ENCODE data around the gene POT1.

DNA sequence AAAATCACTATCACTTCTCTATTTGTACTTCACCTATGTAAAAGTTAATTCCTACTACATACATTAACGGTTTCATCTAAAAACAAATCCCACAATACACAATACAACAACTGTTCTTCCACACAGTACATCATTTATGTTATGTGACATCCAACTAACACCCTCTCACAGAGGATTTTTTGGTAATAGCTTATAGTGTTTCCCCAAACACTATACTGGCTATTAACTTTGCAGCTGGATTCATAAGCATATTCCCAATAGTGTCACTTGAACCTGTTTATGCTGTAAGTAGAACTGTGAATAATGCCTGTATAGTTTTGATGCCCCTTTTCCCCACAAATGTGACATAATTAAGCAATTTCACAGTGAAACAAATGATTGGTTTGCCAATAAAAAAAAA, 49.9 kb downstream of the POT1 start:
- no peak for TF ChIP-seq POLR2A (IDR thresholded peaks at IDR 0.05)
- TF ChIP-seq, protein P1, sequence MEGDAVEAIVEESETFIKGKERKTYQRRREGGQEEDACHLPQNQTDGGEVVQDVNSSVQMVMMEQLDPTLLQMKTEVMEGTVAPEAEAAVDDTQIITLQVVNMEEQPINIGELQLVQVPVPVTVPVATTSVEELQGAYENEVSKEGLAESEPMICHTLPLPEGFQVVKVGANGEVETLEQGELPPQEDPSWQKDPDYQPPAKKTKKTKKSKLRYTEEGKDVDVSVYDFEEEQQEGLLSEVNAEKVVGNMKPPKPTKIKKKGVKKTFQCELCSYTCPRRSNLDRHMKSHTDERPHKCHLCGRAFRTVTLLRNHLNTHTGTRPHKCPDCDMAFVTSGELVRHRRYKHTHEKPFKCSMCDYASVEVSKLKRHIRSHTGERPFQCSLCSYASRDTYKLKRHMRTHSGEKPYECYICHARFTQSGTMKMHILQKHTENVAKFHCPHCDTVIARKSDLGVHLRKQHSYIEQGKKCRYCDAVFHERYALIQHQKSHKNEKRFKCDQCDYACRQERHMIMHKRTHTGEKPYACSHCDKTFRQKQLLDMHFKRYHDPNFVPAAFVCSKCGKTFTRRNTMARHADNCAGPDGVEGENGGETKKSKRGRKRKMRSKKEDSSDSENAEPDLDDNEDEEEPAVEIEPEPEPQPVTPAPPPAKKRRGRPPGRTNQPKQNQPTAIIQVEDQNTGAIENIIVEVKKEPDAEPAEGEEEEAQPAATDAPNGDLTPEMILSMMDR (IDR thresholded peaks at IDR 0.05): no peak
